IPS-NIHi7 (cell line): Measurements from ENCODE around the gene TMEM63A.
"Not testable (repeated sequence)": the region's sequence is repeated elsewhere in the genome, so short reads cannot be mapped to it uniquely, and the experiment has no call there.

Experiments used
- DNase-seq: peaks from one replicate; pipeline ENCODE4 v3.0.0; 2012; ENCODE audit warnings: mixed read lengths; ENCODE audit errors: extremely low spot score

TMEM63A gene

DNA sequence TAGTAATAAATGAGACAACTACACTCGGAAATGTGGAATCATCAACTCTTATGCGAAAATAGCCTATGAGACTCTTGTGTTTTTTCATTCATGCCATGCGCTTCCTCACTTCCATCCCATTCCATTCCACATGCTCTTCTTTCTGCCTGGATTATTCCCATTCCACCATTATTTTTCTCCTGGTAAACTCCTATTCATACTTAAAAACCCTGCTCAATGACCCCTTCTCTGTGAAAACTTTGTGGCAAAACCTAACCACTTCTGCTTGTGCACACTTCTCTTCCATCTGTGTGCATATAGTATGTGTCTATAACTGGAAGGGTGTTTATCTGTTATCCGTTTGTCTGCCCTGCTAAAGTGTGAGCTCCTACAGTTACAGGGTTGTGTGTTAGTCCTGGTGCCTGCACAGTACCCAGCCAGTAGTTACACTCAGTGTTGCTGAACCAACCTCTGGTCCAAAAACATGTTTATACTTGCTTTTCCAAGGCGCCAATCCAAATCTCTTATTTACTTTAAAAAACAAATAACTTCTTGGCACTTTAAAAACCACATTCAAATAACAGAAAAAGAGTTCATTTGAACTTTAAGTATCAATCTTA, 61.6 kb downstream of the TMEM63A start:
- no peak for DNase-seq

DNA sequence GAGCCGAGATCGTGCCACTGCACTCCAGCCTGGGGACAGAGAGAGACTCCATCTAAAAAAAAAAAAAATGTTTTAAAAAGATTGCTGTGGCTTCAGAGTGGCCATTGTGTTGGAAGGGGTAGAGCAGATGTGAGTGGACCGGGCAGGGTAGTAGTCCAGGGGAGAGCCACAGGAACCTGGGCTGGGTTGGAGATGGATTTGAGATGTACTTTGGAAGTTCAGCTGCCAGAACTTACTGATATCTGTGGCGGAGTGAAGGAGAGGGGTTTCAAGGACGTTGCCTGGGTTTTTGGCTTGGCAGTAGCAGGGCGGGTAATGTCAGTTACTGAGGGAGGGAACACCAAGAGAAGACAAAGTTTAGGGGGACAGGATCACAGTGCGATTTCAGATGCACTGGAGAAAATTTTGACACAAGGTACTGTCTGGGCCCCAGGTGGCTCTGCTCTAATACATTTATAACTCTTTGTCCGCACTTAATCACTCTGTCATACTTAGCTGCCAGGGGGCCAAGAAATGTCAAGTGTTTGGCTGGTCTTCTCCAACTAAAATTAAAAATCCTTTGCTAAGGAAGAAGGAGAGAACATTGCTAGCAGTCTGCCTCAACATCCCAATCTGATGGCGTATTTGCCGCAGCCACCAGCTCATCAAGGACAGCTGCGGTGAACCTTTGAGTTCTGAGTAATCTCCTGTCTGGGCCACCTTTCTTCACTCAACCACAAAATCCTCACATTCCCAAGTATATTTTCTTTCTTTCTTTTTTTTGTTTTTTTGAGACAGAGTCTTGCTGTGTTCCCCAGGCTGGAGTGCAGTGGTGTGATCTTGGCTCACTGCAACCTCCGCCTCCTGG, 62.6 kb downstream of the TMEM63A start:
- no peak for DNase-seq

DNA sequence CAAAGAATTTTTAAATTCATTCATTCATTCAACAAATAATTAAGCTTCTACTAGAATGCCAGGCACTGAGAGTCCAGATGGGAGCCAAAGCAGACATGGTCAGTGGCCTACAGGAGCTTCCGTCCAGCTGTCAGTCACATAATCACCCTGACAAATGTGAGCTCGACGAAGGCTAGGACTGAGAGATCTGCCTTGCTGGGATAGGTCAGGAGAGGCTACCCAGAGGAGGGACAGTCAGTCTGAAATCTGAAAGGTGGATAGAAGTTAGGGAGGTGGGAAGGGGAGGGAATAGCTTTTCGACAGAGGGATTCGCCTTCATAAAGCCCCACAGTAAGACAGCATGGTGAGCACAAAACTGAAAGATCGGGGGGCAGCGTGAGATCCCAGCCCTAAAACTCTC, 64.0 kb downstream of the TMEM63A start:
- no peak for DNase-seq

DNA sequence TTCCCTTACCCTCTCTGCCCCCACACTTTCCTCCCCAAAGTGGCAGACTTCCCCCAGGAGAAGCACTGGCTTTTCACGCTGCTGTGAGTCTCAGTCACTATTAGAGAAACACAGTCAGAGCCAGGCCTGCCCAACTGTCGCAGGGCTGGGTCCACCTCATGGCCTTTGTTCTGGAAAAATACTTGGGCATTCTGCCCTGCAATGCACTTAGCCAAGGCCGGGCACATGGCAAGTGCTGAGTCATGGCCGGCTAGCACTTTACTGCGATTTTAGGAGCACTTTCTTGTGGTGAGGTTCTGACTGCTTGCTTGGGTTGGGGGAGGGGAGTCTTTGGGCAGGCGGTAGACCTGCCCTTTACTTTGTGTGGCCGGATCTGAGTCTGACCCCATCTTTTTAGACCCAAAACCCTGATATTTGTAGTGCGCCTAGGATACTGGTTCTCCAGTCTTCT, 64.5 kb downstream of the TMEM63A start:
- no peak for DNase-seq

DNA sequence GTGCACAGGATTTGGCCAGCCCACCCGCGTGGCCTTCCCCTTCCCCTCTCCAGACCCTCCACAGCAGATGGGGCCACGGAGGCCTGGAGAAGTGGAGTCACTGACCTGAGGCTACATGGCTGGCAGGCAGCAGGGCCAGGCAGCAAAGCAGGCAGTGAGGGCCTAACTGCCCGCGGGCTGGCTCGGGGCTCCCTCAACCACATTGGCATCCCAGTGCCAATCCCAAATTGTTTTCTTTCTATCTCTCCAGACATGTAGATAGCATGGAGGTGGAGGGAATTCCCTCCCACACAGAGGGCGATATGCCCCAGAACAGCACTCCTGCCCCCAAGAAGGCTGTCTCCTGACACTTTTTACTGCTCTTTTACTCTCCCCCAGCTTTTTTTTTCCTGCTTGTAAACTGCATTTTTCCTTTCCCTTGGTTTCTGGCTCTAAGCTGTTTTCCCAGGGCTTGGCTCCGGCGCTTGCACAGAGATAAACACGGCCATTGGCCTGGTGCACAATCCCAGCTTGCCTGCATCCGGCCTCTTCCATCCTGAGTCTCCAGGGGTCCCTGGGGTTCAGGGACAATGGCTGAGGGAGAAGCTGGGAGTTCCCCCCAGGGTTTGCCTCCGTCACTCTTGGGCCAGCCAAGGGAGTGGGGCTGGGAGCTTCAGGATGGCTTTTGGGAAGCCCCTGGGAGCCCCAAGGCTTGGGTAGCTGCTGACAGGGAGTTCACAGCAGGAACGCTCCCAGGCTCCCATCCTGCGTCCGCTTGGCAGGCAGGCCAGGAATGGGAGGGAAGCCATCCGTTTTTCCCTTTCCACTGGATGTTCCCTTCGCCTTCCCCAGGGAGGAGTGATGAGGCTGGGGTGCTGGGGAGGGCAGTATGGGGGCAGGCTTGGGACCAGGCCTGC, 65.3 kb downstream of the TMEM63A start:
- DNase-seq, result no peak

DNA sequence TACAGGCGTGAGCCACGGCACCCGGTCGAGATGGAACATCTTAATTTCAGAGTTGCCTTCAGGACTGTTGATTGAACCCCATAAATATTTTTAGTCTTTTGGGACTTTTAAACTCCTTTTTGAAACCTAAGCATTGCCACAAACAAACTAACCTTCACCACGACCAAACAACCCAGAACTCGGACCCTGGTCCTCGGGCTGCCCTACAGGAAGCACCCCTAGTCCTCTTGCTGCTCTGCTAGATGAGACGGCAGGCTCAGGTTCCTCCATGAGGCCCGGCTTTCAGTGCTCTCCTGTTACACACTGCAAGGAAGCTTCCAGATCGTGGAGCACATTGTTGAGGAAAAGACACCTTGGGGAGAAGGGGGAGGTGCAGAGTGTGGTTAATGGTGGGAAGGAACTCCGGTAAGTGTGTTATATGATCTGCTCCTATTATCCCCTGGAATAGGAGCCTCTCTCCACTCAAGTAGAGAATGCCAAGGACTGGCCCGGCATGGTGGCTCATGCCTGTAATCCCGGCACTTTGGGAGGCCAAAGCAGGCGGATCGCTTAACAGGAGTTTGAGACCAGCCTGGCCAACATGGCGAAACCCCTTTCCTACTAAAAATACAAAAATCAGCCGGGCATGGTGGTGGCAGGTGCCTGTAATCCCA, 66.5 kb downstream of the TMEM63A start:
- DNase-seq, result no peak

DNA sequence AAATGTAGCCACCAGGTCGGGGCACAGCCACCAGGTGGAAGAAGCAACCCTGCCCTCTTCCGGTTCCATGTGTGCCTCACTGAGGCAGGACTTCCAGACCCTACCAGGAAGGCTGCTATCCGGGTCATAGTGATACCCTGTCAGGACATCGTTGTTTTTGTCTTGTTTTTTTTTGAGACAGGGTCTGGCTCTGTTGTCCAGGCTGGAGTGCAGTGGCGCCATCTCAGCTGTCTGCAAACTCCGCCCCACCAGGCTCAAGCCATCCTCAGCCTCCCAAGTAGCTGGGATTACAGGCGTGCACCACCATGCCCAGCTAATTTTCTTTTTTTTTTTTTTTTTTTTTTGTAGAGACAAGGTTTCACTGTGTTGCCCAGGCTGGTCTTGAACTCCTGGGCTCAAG, 67.1 kb downstream of the TMEM63A start:
- DNase-seq, result not testable (repeated sequence)

DNA sequence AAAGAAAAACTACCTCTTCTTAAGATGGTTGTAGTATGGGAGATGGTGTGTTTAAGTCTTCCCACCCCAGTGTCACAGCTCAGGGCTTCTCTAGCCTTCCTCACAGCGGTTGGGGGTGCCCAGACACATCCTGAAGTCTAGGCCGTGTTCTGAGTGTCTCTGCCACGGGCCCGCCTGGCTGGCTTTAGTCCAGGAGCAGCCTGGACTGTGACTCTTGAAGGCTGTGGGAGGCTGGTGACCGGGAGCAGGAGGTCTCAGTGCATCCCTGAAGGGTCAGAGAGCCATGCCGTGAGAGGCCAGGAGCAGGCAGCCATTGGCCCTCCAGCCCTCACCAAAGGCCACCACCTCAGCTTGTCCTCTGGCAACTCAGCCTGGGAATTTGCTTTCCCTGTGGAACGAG, 67.8 kb downstream of the TMEM63A start:
- no peak for DNase-seq

DNA sequence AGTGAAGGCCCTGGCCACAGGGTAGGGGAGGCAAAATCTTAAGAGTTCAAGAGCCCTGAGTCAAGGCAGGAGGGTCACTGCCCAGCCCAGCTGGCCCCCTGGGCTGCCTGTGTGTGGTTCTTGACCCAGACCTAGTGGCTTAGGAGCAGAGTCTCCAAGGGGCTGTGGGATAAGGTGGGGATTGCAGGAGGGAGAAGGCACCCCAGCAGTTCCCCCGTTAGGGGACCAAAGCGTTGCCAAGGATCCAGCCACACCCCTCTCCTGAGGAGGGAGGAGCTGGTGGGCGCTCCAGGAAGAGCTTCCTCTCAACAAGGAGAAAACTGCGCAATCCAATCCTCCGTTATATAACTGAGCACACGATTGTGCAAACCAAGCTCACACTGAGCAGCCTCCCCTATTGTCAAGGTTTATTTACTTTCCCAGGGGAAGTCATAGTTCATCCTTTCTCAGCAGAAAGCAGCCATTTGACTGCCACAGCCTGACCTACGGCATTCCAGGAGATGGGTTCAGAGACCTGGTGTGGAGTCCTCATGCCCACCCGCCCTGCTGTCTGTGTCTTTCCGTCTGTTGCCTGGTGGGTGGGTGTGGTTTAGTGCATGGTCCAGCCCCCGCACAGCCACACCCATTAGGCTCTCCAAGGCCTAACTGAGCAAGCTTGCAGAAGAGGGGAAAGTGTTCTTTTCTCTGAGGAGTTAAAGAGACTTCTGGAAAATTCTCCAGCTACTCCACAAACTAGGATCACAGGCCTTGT, 68.8 kb downstream of the TMEM63A start:
- no peak for DNase-seq

DNA sequence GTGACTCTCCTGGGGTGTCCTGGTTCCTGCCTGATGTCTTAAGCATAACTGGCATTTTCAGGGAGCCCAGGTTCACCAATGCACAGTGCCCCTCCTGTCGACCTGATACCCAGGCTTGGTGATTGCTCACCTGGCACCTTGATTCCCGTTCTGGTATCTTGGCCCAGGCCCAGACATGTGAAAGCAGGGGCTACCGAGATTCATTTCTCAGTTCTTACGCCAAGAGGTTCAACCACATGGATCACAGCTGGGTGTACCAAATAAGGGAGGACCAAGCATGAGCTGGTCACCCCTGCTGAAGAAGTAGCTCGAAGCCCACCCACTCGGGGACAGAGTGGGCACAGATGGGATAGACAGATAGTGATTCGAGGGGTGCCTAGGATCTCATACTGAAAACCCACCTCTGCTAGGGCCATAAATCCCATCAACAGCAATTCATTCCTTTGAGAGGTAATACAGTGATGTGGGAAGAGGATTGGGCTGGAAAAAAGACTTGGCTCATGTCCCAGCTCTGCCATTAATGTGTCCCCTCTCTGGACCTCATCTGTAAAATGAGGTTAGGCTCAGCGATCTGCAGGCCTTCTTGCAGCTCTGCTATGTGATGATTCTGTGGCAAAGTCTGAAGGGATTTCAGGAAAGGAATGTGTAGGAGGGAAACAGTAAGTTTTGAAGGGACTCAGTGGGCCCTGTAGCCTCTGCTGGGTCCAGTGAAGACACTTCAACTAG, 69.5 kb downstream of the TMEM63A start:
- DNase-seq, result no peak

DNA sequence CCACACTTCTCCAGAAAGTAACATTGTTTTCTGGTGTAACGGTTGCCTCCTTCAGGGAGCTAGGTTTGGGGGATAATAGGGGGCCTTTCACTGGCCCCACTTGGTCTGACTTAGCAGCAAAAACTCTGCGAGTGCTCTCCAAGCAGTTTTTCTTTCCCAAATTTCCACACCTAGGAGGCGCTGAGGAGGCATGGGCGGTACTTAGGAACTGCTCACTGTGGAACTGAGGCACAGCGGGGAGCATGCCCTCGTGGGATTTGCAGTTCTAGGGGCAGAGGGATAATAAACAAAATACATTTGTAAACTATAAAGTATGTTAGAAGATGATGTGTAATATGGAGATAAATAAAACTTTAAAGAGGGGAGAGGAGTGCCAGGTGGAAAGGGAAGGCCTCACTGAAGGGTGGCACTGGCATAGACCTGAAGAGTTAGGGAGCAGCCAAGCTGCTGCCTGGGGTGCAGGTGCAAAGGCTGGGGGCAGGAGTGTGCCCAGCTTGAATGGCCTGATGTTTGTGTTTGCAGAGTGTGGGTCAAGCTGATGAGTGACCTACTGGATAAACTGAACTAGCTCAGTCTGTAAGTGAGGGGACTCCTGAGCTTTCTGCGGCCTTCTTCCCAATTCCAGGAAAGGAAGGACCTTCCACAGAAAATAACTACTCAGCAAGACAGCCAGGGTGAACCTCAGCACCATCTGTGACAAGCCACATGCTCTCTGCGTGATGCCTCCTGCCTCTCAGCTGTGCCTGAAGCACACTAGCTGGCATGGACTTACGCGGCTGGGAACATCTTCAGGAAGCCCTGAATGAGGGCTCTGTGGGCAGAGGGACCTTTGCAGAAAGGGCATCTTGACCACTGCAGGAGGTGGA, 70.3 kb downstream of the TMEM63A start:
- DNase-seq, result no peak

DNA sequence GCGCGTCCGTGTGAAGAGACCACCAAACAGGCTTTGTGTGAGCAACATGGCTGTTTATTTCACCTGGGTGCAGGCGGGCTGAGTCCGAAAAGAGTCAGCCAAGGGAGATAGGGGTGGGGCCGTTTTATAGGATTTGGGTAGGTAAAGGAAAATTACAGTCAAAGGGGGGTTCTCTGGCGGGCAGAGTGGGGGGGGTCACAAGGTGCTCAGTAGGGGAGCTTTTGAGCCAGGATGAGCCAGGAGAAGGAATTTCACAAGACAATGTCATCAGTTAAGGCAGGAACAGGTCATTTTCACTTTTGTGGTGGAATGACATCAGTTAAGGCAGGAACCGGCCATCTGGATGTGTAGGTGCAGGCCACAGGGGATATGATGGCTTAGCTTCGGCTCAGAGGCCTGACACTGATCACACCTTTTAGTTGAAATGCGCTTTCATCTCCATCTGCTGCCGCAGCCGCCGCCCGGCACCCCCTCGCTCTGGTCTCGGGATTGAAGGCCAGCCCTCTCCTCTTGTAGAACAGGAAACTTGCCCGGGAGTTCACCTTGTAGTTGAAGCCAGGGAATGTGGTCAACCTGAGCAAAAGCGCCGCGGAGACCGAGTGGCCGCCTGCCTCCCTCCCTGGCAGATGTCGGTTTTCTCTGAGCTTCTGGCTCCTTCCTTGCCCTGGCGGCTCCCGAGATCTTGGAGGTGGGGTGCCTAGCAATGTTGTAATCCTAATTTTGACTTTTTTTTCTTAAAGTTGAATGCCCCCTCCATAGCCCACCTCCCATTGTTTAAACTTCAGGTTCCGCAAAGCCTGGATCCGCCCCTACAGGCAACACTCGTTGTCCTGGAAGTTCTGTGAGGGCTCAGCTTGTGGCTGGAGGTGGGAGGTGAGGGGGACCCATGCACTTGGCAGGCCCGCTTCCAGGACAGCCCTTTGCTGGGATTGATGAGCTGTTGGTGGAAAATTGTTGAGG, 71.3 kb downstream of the TMEM63A start:
- DNase-seq, result not testable (repeated sequence)

DNA sequence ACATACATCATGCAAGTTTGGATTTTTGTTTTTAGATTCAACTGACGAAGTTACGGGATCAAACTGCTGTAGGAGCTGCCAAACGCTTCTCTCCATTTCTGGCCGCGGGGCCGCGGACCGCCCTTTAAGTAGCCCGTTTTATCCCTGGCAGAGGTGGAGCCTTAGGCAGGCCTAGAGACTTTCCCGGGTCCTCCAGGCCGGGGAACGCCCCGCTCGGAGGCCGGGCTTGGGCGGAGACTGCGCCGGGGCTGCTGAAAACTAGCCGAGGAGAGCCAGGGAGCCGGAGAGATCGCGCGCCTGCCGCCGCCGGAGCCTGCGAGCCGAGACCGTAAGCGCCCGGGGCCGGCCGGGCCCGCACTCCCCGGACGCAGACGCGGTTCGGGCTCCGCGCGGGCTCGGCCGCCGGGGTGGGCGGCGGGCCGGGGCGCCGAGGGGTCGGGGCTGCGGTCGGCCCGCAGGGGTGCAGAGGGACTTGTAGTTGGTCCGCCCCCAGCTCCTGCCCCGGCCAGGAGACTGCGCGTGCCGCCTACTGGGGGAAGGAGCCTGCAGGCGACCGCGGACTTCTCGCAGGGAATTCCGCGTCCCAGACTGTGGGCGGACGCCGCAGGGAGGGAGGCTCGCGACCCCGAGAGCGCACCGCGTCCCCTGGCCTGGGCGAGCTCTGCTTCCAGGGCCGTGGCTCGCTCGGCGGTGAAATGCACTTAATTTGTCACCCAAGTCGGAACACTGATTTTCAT, 72.2 kb downstream of the TMEM63A start, which contains the start of gene EPHX1:
Gene EPHX1, plus strand, starts transcription at position 283 of the 737 bp plus-strand sequence. CDS start 18,606 bp downstream, outside the sequence.
- DNase-seq, result peak; percentile 96

DNA sequence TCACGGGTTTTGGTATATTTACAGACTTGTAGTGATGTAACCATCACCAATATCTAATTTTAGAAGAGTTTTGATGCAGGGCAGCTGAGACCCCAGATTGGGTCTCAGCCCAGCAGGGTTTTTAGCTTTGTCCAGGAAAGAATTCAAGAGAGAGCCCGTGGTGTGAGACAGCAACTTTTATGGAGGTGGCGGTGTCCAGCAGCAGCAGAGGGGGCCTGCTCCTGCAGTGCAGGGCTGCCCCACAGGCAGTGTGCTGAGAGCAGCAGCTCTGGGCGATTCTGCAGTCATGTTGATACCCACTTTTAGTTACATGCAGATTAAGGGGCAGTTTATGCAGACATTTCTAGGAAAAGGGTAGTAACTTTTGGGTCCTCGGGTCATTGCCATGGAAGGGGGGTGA, 74.0 kb downstream of the TMEM63A start:
- DNase-seq, result no peak

DNA sequence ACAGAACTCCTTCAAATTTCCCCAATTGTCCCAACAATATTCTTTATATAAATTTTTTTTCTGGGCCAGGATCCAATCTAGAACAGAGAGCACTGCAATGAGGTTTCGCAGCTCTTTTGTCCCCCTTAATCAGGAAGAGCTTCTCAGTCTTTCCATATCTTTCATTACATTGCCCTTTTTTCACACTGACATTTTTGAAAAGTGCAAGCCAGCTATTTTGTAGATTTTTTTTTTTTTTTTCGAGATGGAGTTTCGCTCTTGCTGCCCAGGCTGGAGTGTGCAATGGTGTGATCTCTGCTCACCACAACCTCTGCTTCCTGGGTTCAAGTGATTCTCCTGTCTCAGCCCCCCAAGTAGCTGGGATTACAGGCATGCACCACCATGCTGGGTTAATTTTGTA, 75.4 kb downstream of the TMEM63A start:
- DNase-seq, result not testable (repeated sequence)

DNA sequence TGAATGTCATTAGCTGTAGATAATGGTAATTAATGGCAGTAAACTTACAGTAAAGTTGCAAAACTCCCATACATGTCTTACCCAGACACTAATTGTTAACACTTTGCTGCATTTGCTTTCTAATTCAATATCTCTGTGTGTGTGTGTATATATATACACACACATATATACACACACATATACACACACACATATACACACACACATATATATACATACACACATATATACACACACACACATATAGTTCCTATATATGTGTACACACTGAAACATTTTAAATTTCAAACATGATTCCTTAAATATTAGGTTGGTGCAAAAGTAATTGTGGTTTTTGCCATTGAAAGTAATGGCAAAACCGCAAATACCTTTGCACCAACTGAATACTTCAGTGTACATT, 75.9 kb downstream of the TMEM63A start:
- DNase-seq, result no peak

DNA sequence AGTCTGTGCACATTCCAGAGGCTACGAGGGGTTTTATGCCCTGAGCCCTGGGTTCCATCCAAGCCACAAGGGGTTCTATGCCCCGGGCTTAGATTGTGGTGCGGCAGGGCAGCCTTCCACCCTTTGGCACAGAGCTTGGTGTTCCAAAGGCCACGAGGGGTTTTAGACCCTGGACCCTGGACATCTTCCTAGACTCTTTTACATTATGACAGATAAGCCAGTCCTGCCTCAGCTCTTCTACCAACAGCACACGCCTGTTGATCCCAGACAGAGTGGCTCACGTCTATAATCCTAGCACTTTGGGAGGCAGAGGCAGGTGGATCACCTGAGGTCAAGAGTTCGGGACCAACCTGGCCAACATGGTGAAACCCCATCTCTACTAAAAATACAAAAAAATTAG, 81.0 kb downstream of the TMEM63A start:
- DNase-seq, result not testable (repeated sequence)
